GM12874 (cell line): ENCODE measurements around the gene MAGI2.

Source experiments
- TF ChIP-seq, protein P1 (sequence below): IDR thresholded peaks from 2 replicates; pipeline ENCODE4 v1.5.1; 2011; ENCODE audit warnings: low read depth, mild to moderate bottlenecking, control low read depth, low read length, moderate library complexity; ENCODE audit not compliant: insufficient read depth

MAGI2 gene

DNA sequence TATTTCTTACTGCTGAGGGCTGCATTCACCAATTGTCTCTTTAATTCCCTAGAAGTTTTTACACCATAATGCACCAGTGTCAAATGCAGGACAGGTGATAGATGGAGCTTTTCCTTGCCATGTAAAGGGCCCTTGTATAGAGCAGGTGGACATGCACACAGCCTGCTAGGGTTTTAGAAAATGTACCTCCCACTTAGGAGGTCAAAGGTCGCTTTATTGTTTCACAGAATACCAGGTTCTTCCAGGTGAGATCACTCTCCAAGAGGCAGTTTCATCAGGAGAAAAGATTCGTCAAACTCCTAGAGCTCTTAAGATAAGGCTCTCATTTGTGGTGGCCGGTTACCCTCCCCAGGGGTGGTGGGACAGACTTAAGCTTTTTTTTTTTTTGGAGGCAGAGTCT, 1439.1 kb downstream of the MAGI2 start:
- TF ChIP-seq, protein P1, sequence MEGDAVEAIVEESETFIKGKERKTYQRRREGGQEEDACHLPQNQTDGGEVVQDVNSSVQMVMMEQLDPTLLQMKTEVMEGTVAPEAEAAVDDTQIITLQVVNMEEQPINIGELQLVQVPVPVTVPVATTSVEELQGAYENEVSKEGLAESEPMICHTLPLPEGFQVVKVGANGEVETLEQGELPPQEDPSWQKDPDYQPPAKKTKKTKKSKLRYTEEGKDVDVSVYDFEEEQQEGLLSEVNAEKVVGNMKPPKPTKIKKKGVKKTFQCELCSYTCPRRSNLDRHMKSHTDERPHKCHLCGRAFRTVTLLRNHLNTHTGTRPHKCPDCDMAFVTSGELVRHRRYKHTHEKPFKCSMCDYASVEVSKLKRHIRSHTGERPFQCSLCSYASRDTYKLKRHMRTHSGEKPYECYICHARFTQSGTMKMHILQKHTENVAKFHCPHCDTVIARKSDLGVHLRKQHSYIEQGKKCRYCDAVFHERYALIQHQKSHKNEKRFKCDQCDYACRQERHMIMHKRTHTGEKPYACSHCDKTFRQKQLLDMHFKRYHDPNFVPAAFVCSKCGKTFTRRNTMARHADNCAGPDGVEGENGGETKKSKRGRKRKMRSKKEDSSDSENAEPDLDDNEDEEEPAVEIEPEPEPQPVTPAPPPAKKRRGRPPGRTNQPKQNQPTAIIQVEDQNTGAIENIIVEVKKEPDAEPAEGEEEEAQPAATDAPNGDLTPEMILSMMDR: no peak

DNA sequence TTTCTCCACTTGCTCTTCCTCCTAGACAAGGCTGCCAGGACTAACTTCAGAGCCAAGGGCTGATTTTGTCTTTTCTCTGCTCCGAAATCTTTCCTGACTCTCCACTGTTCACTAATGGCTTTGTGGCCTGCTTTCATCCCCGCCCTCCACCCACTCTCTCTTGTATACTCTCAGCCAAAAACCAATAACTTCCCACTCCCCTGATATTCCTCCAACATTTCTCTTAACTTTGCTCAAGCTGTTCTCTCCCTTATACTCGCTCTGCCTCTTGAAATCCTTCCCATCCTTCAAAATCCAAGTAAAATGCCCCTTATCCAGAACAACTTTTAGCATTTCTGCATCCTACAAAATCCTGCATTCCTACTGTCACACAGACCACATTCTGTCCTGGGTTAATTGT, 1440.1 kb downstream of the MAGI2 start:
- TF ChIP-seq, protein P1: no peak

DNA sequence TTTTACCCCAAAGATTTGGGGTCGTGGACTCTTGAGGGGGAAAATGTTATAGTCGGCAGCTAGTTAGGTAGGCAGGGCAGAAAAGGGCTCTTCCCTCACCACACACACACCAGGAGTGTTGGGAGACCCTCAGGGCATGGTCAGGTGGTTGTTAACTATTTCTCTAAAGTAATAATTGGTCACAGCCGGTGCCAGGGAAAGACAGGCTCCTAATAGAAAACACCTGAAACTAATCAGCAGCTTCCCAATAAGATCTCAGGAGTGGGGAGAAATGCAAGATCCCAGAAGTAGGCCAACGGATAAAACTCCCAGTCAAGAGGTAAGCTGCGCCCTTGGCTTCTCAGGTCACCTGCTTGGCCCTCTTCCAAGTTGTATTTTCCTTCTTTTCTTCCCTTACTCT, 1441.8 kb downstream of the MAGI2 start:
- TF ChIP-seq, protein P1: no peak

DNA sequence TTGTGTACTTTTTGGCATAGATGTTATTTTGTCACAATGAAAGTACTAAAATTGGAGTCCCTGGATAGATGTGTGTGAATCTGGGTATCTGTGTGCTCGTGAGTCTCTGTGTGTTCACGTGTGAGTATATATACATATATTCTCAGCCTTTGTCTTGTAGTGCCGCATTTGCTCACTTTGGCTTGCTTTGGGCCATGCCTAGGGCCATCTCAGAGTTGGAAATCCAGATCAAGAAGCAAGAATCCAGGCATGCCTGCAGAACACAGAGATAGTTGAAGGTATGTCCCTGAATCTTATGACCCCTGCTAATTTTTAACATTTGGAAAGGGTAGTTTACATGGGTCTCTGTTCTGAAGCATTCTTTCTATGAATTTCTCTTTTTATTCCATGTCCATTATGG, 1446.2 kb downstream of the MAGI2 start:
- TF ChIP-seq, protein P1: no peak

DNA sequence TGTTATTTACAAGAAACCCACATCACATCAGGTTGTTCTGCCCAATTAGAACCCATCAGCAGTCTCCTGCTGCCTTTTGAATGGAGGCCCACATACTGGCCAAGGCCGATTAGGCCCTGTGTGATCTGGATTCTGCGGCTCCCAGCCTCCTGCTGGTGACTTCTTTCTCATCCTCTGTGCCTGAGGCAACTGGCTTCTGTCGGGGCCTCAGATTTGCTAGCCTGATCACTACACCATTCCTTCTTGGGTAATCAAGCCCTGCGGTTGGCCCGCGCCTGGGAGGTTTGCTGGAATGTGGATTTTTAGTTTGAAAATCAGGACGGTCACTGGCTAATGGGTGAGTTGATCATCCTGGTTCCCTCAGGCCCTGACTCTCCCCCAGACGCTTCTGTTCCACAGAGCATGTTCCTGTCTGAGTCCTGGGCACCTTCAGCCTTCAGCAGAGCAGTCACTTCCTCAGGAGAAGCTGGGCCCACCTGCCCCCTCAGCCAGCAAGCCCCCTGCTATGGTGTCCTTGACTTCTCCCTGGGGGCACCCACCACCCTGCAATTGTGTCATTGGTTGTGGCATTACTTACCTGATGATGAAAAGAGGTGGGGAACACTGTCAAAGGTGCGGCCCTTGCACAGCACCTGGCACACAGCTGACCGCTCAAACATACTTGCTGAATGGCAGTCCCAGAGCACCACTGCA, 1447.3 kb downstream of the MAGI2 start:
- TF ChIP-seq, protein P1: no peak

DNA sequence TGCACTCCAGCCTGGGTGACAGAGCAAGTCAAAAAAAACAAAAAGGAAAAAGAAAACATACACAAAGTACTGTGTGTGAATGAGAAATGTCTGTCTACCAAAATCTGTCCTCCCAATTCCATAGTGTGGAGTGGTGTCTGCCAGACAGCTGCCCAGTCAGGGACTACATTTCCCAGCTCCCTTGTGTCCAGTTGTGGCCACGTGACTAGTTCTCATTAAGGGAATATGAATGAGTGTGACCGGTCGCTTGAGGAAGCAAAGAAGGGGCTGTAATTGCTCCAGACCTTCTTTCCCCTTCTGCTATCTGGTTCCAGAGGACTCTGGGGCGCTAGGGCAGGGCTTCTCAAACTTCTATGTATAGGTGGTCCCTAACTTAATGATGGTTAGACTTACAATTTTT, 1450.8 kb downstream of the MAGI2 start:
- TF ChIP-seq, protein P1: no peak

DNA sequence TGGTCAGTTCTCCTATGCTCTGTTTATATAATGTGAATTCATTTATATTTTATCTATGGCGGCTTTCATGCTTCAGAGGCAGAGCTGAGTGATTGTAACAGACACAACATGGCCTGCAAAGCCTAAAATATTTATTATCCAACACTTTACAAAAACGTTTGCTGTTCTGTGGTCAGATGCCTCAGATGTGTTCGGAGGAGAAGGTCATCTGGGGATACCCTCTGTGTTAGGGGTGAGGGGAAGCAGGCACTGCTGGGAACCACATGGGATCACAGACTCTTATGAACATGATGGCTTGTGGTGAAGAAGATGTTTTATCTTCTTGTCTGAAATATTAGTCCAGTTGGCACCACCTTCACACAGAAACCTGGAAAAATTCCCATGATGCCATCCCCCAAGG, 1451.4 kb downstream of the MAGI2 start:
- TF ChIP-seq, protein P1: no peak

DNA sequence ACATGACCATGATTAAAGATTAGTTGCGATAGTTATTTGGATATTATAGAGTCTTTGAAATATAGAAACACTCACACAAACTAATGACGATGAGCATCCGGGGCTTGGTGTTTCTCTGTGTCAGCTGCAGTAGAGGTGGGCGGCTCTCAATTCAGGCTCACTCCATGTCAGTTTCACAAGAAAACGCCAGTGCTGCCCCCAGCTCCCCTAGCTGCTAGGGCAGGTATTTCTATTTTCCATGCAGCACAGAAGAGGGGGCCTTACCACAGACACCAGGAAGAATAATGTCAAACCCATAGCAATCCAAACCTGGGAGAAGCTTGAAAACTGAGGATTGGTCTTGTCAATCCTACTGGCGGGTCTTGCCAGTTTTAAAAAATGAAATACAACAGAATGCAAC, 1457.8 kb downstream of the MAGI2 start:
- TF ChIP-seq, protein P1: no peak
